PC-9 (cell line): ENCODE data around the gene TAL2.

Experiments used
- CTCF ChIP-seq: fragments of 200-600 bp; sonication (generic); conservative IDR thresholded peaks from 2 replicates; pipeline ENCODE4 v1.6.1; 2017; ENCODE audit warnings: mixed run types, antibody characterized with exemption, mild to moderate bottlenecking, moderate library complexity
- EZH2 ChIP-seq: fragments of 200-600 bp; sonication (generic); IDR thresholded peaks from 2 replicates; pipeline ENCODE4 v1.8.0; 2017; ENCODE audit warnings: antibody characterized with exemption, low read depth

GRCh38 chr9:105706156-105706555 lies 43.9 kb downstream of the TAL2 start:
- TF ChIP-seq CTCF (no peak), EZH2 (no peak)
